DND-41 (cell line): ENCODE measurements around the gene CLN6.

Source experiments
- CTCF ChIP-seq: IDR thresholded peaks from 2 replicates; pipeline ENCODE4 v1.5.1; 2012; ENCODE audit warnings: borderline replicate concordance, low read length, moderate library complexity, mild to moderate bottlenecking; ENCODE audit not compliant: poor library complexity, severe bottlenecking; ENCODE audit errors: extremely low read depth
- EZH2 ChIP-seq: IDR thresholded peaks from 3 replicates; pipeline ENCODE4 v1.6.1; 2012; ENCODE audit warnings: borderline replicate concordance, low read depth, mild to moderate bottlenecking, moderate library complexity, low read length, inconsistent platforms; ENCODE audit not compliant: severe bottlenecking

GRCh38 chr15:68261241-68261640 lies 31.7 kb upstream of the CLN6 start:
- TF ChIP-seq CTCF (no peak), EZH2 (no peak)
